Mammary epithelial cell (primary cell): ENCODE data around the gene TCF7L1.

Source experiments
- CTCF ChIP-seq, 2 donors: IDR thresholded peaks in 1 of 2; conservative IDR thresholded peaks in 1 of 2; 2 replicates each; pipeline ENCODE4 v1.5.1; 2011 to 2012; ENCODE audit warnings: inconsistent platforms in 2 of 2, low read length in 2 of 2, mild to moderate bottlenecking in 2 of 2, control low read depth in 1 of 2, low read depth in 1 of 2; ENCODE audit not compliant: insufficient read depth in 1 of 2; ENCODE audit errors: extremely low read depth in 1 of 2
- EZH2 ChIP-seq: IDR thresholded peaks from 2 replicates; pipeline ENCODE4 v1.6.1; 2012; ENCODE audit warnings: low read length, inconsistent platforms, borderline replicate concordance

DNA sequence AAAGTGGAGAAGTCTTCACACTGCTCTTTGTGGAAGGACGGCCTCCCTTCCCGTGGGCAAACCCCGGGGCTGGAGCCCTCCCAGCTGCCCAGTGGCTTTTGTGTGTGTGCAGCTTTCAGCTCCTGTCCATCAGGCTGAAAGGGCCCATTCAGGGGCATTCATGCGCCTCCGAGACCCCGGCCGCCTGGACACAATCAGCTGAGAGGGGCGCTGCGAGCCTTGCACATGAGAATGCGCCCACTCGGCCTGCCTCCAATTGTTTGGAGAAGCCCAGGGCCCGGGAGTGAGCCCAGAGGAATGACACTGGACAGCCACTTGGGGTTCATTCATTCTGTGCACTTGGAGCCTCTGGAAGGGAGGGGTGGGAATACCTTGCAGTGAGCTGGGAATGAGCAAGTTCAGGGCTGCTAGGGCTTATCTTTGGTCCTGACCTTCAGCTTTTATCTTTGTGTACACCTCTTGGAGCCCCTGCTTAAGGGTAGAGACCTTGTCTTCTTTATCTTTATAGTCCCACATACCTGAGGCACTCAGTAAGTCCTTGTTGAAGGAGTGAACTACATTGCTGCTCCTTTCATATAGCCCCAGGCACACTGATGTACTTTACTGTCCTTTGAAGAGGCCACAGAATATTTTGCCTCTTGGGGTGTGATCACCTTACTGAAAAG is 56.5 kb downstream of the TCF7L1 start:
- TF ChIP-seq CTCF (conservative IDR thresholded peaks at IDR 0.05 in 1 of 2, IDR thresholded peaks at IDR 0.05 in 1 of 2; ENCODE audit: extremely low read depth in 1 of 2, insufficient read depth in 1 of 2, low read depth in 1 of 2, low read length in 2 of 2) (no peak), EZH2 (no peak)
